Measurements from ENCODE around the gene CDK5RAP1.

CDK5RAP1 gene

DNA sequence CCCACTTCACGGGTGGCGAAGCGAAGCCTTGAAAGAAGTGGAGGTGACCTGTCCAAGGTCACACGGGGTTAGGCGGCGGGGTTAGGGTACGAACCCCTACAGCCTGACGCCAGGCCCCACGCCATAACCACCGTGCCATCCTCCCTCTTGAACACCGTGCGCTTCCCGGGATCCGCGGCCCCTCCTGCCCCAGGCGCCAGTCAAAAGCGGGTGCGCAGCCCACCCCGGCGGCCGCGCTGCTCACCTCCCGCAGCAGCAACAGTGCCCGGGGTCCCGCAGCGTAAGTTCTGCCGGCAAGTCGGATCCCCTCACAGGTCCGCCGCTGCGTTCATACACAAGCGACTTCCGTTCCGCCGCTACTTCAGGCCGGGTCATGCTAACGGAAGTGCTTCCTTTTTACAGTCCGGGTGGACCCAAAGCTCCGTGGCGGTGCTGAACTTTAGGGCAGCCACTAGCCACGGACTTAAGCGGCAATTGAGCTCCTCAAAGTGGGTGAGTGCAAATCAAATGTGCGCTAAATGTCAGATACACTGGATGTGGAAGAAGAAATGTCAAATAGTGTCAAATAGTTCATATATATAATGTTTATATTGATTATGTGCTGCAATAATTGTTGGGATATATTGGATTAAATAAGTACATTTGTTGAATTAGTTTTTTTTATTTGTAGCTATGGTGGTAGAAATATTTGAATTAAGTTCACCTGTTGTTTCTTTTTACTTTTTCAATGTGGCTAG is at the start of gene CDK5RAP1 (continued):
- TF ChIP-seq ZNF791 (tag by site-specific recombination; IDR thresholded peaks at IDR 0.05): no peak
- TF ChIP-seq ZNF785 (tag by site-specific recombination; IDR thresholded peaks at IDR 0.05): no peak
- TF ChIP-seq, protein P1, sequence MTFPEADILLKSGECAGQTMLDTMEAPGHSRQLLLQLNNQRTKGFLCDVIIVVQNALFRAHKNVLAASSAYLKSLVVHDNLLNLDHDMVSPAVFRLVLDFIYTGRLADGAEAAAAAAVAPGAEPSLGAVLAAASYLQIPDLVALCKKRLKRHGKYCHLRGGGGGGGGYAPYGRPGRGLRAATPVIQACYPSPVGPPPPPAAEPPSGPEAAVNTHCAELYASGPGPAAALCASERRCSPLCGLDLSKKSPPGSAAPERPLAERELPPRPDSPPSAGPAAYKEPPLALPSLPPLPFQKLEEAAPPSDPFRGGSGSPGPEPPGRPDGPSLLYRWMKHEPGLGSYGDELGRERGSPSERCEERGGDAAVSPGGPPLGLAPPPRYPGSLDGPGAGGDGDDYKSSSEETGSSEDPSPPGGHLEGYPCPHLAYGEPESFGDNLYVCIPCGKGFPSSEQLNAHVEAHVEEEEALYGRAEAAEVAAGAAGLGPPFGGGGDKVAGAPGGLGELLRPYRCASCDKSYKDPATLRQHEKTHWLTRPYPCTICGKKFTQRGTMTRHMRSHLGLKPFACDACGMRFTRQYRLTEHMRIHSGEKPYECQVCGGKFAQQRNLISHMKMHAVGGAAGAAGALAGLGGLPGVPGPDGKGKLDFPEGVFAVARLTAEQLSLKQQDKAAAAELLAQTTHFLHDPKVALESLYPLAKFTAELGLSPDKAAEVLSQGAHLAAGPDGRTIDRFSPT (tag by site-specific recombination; IDR thresholded peaks at IDR 0.05): no peak
- TF ChIP-seq ZNF707 (tag by site-specific recombination; IDR thresholded peaks at IDR 0.05): no peak
- TF ChIP-seq EGR2 (tag by site-specific recombination; IDR thresholded peaks at IDR 0.05; ENCODE audit: low read depth): no peak
- no peak for TF ChIP-seq ZNF155 (tag by site-specific recombination; IDR thresholded peaks at IDR 0.05)
- TF ChIP-seq ZNF423 (tag by site-specific recombination; IDR thresholded peaks at IDR 0.05): no peak
- TF ChIP-seq, protein P2, sequence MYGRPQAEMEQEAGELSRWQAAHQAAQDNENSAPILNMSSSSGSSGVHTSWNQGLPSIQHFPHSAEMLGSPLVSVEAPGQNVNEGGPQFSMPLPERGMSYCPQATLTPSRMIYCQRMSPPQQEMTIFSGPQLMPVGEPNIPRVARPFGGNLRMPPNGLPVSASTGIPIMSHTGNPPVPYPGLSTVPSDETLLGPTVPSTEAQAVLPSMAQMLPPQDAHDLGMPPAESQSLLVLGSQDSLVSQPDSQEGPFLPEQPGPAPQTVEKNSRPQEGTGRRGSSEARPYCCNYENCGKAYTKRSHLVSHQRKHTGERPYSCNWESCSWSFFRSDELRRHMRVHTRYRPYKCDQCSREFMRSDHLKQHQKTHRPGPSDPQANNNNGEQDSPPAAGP (tag by site-specific recombination; IDR thresholded peaks at IDR 0.05): peak; percentile 92
- TF ChIP-seq ZNF10 (tag by site-specific recombination; IDR thresholded peaks at IDR 0.05): no peak; the same call in 1 of the 2 replicates
- peak; percentile 64; the same call in 1 of the 2 replicates for TF ChIP-seq GFI1B (tag by site-specific recombination; IDR thresholded peaks at IDR 0.05)
- no peak for TF ChIP-seq ZNF624 (tag by site-specific recombination; IDR thresholded peaks at IDR 0.05)
- TF ChIP-seq ZNF239 (tag by site-specific recombination; IDR thresholded peaks at IDR 0.05): peak; percentile 68; the same call in 1 of the 2 replicates
- TF ChIP-seq ZNF792 (tag by site-specific recombination; IDR thresholded peaks at IDR 0.05): no peak
- TF ChIP-seq ZNF366 (tag by site-specific recombination; conservative IDR thresholded peaks at IDR 0.05): no peak
- no peak for TF ChIP-seq IKZF3 (tag by site-specific recombination; IDR thresholded peaks at IDR 0.05)
- peak; percentile 36 for TF ChIP-seq FEZF1 (tag by site-specific recombination; IDR thresholded peaks at IDR 0.05)
- TF ChIP-seq SP3 (tag by site-specific recombination; IDR thresholded peaks at IDR 0.05): peak; percentile 67
- peak; percentile 62 for TF ChIP-seq KLF9 (tag by site-specific recombination; IDR thresholded peaks at IDR 0.05; ENCODE audit: low read depth)
- no peak for TF ChIP-seq ZNF132 (tag by site-specific recombination; IDR thresholded peaks at IDR 0.05; ENCODE audit: borderline replicate concordance)
- TF ChIP-seq, protein P3, sequence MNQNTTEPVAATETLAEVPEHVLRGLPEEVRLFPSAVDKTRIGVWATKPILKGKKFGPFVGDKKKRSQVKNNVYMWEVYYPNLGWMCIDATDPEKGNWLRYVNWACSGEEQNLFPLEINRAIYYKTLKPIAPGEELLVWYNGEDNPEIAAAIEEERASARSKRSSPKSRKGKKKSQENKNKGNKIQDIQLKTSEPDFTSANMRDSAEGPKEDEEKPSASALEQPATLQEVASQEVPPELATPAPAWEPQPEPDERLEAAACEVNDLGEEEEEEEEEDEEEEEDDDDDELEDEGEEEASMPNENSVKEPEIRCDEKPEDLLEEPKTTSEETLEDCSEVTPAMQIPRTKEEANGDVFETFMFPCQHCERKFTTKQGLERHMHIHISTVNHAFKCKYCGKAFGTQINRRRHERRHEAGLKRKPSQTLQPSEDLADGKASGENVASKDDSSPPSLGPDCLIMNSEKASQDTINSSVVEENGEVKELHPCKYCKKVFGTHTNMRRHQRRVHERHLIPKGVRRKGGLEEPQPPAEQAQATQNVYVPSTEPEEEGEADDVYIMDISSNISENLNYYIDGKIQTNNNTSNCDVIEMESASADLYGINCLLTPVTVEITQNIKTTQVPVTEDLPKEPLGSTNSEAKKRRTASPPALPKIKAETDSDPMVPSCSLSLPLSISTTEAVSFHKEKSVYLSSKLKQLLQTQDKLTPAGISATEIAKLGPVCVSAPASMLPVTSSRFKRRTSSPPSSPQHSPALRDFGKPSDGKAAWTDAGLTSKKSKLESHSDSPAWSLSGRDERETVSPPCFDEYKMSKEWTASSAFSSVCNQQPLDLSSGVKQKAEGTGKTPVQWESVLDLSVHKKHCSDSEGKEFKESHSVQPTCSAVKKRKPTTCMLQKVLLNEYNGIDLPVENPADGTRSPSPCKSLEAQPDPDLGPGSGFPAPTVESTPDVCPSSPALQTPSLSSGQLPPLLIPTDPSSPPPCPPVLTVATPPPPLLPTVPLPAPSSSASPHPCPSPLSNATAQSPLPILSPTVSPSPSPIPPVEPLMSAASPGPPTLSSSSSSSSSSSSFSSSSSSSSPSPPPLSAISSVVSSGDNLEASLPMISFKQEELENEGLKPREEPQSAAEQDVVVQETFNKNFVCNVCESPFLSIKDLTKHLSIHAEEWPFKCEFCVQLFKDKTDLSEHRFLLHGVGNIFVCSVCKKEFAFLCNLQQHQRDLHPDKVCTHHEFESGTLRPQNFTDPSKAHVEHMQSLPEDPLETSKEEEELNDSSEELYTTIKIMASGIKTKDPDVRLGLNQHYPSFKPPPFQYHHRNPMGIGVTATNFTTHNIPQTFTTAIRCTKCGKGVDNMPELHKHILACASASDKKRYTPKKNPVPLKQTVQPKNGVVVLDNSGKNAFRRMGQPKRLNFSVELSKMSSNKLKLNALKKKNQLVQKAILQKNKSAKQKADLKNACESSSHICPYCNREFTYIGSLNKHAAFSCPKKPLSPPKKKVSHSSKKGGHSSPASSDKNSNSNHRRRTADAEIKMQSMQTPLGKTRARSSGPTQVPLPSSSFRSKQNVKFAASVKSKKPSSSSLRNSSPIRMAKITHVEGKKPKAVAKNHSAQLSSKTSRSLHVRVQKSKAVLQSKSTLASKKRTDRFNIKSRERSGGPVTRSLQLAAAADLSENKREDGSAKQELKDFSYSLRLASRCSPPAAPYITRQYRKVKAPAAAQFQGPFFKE (tag by site-specific recombination; IDR thresholded peaks at IDR 0.05; ENCODE audit: borderline replicate concordance): no peak
- no peak for TF ChIP-seq ZNF530 (tag by site-specific recombination; IDR thresholded peaks at IDR 0.05; ENCODE audit: low read depth)
- TF ChIP-seq, protein P4, sequence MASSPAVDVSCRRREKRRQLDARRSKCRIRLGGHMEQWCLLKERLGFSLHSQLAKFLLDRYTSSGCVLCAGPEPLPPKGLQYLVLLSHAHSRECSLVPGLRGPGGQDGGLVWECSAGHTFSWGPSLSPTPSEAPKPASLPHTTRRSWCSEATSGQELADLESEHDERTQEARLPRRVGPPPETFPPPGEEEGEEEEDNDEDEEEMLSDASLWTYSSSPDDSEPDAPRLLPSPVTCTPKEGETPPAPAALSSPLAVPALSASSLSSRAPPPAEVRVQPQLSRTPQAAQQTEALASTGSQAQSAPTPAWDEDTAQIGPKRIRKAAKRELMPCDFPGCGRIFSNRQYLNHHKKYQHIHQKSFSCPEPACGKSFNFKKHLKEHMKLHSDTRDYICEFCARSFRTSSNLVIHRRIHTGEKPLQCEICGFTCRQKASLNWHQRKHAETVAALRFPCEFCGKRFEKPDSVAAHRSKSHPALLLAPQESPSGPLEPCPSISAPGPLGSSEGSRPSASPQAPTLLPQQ (tag by site-specific recombination; IDR thresholded peaks at IDR 0.05): peak; percentile 94
- TF ChIP-seq, protein P5, sequence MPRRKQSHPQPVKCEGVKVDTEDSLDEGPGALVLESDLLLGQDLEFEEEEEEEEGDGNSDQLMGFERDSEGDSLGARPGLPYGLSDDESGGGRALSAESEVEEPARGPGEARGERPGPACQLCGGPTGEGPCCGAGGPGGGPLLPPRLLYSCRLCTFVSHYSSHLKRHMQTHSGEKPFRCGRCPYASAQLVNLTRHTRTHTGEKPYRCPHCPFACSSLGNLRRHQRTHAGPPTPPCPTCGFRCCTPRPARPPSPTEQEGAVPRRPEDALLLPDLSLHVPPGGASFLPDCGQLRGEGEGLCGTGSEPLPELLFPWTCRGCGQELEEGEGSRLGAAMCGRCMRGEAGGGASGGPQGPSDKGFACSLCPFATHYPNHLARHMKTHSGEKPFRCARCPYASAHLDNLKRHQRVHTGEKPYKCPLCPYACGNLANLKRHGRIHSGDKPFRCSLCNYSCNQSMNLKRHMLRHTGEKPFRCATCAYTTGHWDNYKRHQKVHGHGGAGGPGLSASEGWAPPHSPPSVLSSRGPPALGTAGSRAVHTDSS (tag by site-specific recombination; IDR thresholded peaks at IDR 0.05): 0 out of 2 replicates have a peak, but pooled peaks have one; percentile 28
- peak; percentile 59 for TF ChIP-seq ZIC2 (tag by site-specific recombination; IDR thresholded peaks at IDR 0.05)
- TF ChIP-seq ZNF341 (tag by site-specific recombination; IDR thresholded peaks at IDR 0.05; ENCODE audit: low read depth): no peak
- no peak for TF ChIP-seq ZNF214 (tag by site-specific recombination; IDR thresholded peaks at IDR 0.05; ENCODE audit: borderline replicate concordance)
- peak; percentile 99 for TF ChIP-seq ZSCAN30 (tag by site-specific recombination; IDR thresholded peaks at IDR 0.05)
- 0 out of 2 replicates have a peak, but pooled peaks have one; percentile 55 for TF ChIP-seq ZBTB8A (tag by site-specific recombination; IDR thresholded peaks at IDR 0.05)
